ENCODE results near the gene UBE2D2.

Gene UBE2D2

GRCh38 chr5:139635191-139635590, 74.1 kb downstream of the UBE2D2 start:
- Histone ChIP-seq H3K4me3 (ENCODE audit: low read length) (no peak overlapping the region), H3K27ac (ENCODE audit: low read depth, low read length) (no peak overlapping the region), H3K27me3 (ENCODE audit: control insufficient read depth, insufficient read depth, low read length) (no peaks in the 10 kb centered on the region), H3K4me1 (ENCODE audit: control insufficient read depth, insufficient read depth, low read length) (peaks cover 13% of the 10 kb centered on the region), H3K9ac (ENCODE audit: low read length) (no peak overlapping the region), H3K36me3 (ENCODE audit: control insufficient read depth, insufficient read depth, low read length) (no peaks in the 10 kb centered on the region)

DNA sequence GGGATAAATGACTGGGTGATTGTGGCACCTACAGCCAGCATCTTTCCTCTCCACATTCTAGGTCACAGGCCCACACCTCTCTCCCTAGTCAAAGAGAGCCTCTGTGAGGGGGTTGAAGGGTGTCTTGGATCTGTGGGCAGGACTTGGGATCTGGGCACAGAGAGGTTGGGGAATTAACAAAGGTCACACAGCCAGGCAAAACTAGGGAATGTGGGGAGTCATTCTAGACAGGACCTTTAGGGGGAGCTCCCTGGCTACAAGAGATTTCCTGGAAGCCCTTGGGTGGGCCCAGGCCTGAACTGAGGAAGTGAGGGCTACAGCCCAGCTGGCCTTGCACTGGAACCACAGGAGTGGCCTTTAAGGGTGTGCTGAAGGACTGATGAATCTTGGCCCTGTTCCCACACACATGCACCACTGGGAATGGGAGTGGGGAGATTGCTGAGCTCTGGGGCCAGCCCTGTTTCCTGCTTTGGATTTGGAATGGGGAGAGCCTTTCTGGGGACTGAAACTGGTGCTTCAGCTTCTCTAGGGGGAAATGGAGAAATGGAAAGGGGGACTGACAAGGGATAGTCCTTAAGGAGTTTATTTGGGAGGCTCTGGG, 74.6 kb downstream of the UBE2D2 start:
- Histone ChIP-seq H3K27ac (ENCODE audit: low read depth, low read length) (no peak overlapping the region), H3K4me3 (ENCODE audit: low read length) (no peak overlapping the region), H3K9ac (ENCODE audit: low read length) (no peak overlapping the region), H3K27me3 (ENCODE audit: control insufficient read depth, insufficient read depth, low read length) (no peaks in the 10 kb centered on the region), H3K4me1 (ENCODE audit: control insufficient read depth, insufficient read depth, low read length) (peaks cover 13% of the 10 kb centered on the region), H3K36me3 (ENCODE audit: control insufficient read depth, insufficient read depth, low read length) (no peaks in the 10 kb centered on the region)

DNA sequence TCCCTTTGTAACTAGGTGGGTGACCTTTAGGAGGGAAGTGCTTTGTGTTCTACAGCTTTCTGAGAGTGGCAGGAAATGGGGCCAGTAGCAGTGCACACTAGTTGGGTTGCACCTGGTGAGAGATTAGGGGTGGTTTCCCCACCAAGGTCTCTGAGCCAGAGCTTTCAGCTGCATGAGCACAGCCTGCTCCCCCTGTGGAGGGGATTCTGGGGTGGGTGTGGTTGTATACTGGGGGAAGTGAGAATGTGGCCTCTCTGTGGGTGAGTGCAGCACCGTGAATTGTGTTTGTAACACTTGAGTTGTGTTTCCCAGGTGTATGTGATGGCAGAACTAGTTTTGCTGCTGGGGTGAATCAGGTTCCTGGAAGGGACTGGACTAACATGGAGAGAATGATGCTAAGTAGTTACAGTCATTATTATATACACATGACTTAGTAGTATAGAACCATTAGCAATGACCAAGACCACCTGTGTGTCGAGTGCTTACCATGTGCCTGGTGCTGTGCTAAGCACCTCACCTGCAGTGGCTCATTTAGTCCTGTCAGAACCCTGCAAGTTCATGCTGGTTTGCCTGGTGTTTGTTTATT, 75.2 kb downstream of the UBE2D2 start:
- Histone ChIP-seq H3K27me3 (ENCODE audit: control insufficient read depth, insufficient read depth, low read length) (no peaks in the 10 kb centered on the region), H3K36me3 (ENCODE audit: control insufficient read depth, insufficient read depth, low read length) (no peaks in the 10 kb centered on the region), H3K9ac (ENCODE audit: low read length) (no peak overlapping the region), H3K27ac (ENCODE audit: low read depth, low read length) (no peak overlapping the region), H3K4me1 (ENCODE audit: control insufficient read depth, insufficient read depth, low read length) (peaks cover 13% of the 10 kb centered on the region), H3K4me3 (ENCODE audit: low read length) (peak overlapping the region; percentile 66)

- H3K4me3 ChIP-seq (ENCODE audit: low read length), result peak overlapping the region; percentile 66
These were observed 75.9 kb downstream of the UBE2D2 start for GRCh38 chr5:139636975-139637408.

DNA sequence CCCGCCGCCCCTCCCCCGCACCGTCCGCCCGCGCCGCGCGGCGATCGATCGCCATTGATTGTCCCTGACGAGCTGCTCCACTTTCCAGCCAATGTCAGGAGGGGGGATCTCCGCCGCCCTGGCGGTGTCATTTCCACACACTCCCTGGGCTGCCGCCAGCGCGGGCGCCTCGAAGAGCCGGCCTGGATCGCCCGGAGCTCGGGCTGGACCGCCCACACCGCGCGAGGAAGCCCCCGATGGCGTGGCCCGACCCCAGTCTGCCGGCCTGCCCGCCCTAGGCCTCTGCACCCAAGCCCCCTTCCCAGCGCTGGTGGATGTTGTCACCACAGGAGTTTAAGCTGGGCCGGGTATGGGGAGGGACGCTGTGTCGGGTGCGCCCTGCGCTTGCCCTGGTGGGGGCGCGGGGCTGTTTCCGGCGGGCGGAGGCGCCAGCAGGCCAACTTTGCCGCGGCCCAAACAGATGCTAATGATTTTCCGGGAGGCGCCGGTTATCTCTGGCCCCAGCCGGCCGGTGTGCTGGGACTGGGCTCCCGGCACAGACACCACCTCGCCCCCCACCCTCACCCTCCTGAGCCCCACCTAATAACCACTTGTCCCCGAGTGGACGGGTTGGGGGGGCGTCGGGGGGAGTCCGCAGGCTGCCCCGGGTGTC, 76.4 kb downstream of the UBE2D2 start:
- Histone ChIP-seq H3K27ac (ENCODE audit: low read depth, low read length) (peak overlapping the region; percentile 82), H3K4me3 (ENCODE audit: low read length) (peak overlapping the region; percentile 70), H3K36me3 (ENCODE audit: control insufficient read depth, insufficient read depth, low read length) (no peaks in the 10 kb centered on the region), H3K4me1 (ENCODE audit: control insufficient read depth, insufficient read depth, low read length) (peaks cover 13% of the 10 kb centered on the region), H3K9ac (ENCODE audit: low read length) (no peak overlapping the region), H3K27me3 (ENCODE audit: control insufficient read depth, insufficient read depth, low read length) (no peaks in the 10 kb centered on the region)

More at GRCh38 chr5:139636975-139637408, 75.9 kb downstream of the UBE2D2 start:
- Histone ChIP-seq H3K36me3 (ENCODE audit: control insufficient read depth, insufficient read depth, low read length) (no peaks in the 10 kb centered on the region), H3K27me3 (ENCODE audit: control insufficient read depth, insufficient read depth, low read length) (no peaks in the 10 kb centered on the region), H3K27ac (ENCODE audit: low read depth, low read length) (no peak overlapping the region), H3K9ac (ENCODE audit: low read length) (peak overlapping the region; percentile 34), H3K4me1 (ENCODE audit: control insufficient read depth, insufficient read depth, low read length) (peaks cover 13% of the 10 kb centered on the region)

- no peak overlapping the region for H3K9ac ChIP-seq (ENCODE audit: low read length)
- H3K4me1 ChIP-seq (ENCODE audit: control insufficient read depth, insufficient read depth, low read length), result peaks cover 13% of the 10 kb centered on the region
- H3K36me3 ChIP-seq (ENCODE audit: control insufficient read depth, insufficient read depth, low read length), result no peaks in the 10 kb centered on the region
- peak overlapping the region; percentile 82 for H3K27ac ChIP-seq (ENCODE audit: low read depth, low read length)
- H3K4me3 ChIP-seq (ENCODE audit: low read length), result peak overlapping the region; percentile 70
- H3K27me3 ChIP-seq (ENCODE audit: control insufficient read depth, insufficient read depth, low read length), result no peaks in the 10 kb centered on the region
These were observed 77.1 kb downstream of the UBE2D2 start for GRCh38 chr5:139638090-139638735.

GRCh38 chr5:139638736-139639618, 77.8 kb downstream of the UBE2D2 start:
- Histone ChIP-seq H3K27ac (ENCODE audit: low read depth, low read length) (peak overlapping the region; percentile 82), H3K36me3 (ENCODE audit: control insufficient read depth, insufficient read depth, low read length) (no peaks in the 10 kb centered on the region), H3K4me3 (ENCODE audit: low read length) (peak overlapping the region; percentile 70), H3K9ac (ENCODE audit: low read length) (no peak overlapping the region), H3K4me1 (ENCODE audit: control insufficient read depth, insufficient read depth, low read length) (peaks cover 13% of the 10 kb centered on the region), H3K27me3 (ENCODE audit: control insufficient read depth, insufficient read depth, low read length) (no peaks in the 10 kb centered on the region)

DNA sequence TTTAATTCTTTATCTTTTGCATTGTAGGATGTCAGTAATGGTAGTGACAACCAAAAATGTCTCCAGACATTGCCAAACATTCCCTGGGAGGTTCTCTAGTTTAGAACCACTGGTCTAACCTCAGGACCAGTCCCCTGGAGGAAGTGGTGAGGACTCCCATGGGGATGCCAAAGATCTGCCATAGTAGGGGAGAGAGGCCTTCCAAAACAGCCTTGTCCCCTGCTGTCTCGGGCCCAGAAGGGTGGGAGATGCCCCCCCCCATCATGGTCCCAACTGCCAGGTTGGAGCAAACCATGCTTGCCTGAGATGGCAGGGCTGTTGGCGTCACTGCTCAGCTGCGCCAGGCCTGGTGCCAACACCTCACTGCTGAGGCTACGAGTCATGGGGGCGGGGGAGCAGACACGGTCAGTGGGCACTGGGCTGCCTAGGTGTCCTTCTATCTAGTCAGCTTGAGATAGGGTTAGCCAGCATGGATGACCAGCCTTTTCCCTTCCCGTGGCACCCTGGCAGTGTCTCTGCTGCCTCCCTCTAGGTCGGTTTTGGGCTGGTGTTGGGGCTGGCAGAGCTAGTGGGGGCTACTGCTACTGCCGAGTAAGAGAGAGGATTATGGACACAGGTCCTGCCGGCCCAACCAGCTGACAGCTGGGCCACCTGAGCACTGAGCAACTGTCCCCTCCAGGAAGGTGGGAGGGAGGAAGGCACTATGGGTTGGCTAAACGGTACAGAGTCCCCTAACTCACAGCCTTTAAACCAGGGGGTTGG, 78.7 kb downstream of the UBE2D2 start:
- Histone ChIP-seq H3K4me1 (ENCODE audit: control insufficient read depth, insufficient read depth, low read length) (peaks cover 13% of the 10 kb centered on the region), H3K36me3 (ENCODE audit: control insufficient read depth, insufficient read depth, low read length) (no peaks in the 10 kb centered on the region), H3K4me3 (ENCODE audit: low read length) (no peak overlapping the region), H3K27me3 (ENCODE audit: control insufficient read depth, insufficient read depth, low read length) (no peaks in the 10 kb centered on the region), H3K9ac (ENCODE audit: low read length) (no peak overlapping the region), H3K27ac (ENCODE audit: low read depth, low read length) (no peak overlapping the region)

DNA sequence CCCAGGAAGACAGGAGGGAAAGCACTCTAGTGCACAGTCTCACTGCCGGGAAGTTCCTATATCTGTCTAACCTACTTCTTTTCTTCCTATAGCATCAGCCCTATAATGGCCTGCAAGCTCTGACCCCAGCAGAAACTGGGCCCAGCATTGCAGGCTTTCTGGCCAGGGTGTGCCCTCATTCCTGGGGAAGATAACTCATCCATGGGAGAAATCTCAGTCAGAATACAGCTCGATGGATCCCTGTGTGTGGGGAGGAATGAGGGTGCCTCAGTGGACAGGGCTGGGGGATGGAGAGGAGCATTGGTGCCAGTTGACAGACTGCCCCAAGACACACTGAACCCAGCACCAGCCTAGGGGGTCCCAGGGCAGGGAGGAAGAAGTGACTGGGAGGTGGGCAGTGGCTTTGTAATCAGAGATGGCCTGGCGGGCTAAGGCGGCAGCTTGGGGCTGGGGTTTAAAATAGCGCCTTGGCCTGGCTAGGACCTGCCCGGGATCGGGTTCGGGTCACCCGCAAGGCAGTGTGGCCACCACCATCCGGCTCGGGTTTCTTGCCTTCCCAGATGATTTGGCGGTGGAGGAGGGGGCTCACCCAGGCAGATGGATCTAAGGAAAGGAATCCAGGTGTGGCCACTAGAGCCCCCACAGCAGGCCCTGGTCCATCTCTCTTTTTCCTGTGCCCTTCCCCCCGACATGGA, 79.4 kb downstream of the UBE2D2 start:
- H3K27me3 ChIP-seq (ENCODE audit: control insufficient read depth, insufficient read depth, low read length), result no peaks in the 10 kb centered on the region
- no peak overlapping the region for H3K4me3 ChIP-seq (ENCODE audit: low read length)
- peaks cover 13% of the 10 kb centered on the region for H3K4me1 ChIP-seq (ENCODE audit: control insufficient read depth, insufficient read depth, low read length)
- no peak overlapping the region for H3K9ac ChIP-seq (ENCODE audit: low read length)
- H3K36me3 ChIP-seq (ENCODE audit: control insufficient read depth, insufficient read depth, low read length), result no peaks in the 10 kb centered on the region
- no peak overlapping the region for H3K27ac ChIP-seq (ENCODE audit: low read depth, low read length)

DNA sequence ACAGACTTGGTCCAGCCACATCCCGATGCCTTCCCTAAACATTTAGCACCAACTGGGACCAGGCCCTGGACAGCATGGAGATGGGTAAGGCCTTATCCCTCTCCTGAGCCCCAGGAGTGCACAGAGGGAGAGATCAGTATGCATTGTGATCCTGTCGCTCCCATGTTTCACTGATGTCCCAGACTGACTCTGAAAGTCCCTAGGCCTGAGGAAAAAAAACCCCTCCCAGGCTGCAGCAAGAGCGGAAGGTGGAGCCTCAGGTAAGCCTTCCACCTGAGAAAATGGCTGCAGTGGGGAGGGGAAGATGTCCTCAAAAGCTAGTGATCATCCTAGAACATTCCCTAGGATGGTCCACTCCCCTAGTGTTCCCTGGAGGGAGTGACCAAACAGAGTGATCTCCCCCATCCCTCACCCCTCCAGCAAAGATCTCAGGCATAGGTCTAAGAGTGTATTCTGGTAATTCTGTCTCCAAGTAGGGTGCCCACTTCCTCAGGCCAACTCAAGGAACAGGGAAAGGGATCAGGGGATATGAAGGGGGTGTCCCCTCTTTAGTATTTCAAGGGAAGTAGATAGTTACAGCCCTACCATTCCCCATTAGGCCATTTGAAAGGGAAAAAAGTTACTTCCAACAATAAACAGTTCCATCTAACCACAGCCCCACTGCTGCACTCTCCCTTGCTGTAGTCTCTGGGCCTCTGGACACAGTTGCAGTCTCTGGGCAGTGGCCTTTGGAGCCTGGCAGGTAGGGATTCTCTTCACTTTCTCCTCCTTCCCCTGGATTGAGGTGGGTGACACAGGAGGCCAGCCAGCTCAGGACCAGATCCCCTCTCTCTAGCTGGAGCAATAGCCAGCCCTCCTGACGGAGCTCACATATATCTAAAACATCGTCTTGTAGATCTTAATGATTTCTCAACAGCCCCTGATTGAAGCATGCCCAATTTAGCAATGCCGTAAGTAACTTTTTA, 80.3 kb downstream of the UBE2D2 start:
- no peaks in the 10 kb centered on the region for H3K36me3 ChIP-seq (ENCODE audit: control insufficient read depth, insufficient read depth, low read length)
- H3K4me1 ChIP-seq (ENCODE audit: control insufficient read depth, insufficient read depth, low read length), result peaks cover 13% of the 10 kb centered on the region
- H3K9ac ChIP-seq (ENCODE audit: low read length), result no peak overlapping the region
- no peaks in the 10 kb centered on the region for H3K27me3 ChIP-seq (ENCODE audit: control insufficient read depth, insufficient read depth, low read length)
- no peak overlapping the region for H3K4me3 ChIP-seq (ENCODE audit: low read length)
- H3K27ac ChIP-seq (ENCODE audit: low read depth, low read length), result no peak overlapping the region

Measured in rectal smooth muscle tissue (tissue), 1 donor.